ENCODE measurements around the gene NRGN. TPM values are rescaled to one million over a fixed set of nuclear protein-coding genes. Genes with fewer than 3 reads are reported as not detected.

Gene NRGN
- total RNA-seq, 4 donors from 2014 or later, result 1.4 to 3.1 (median 2.4) TPM; not detected in 1

- H3K4me1 ChIP-seq, result peaks cover 0 to 52% (median 33%) of the 10 kb centered on the region in 4 donors
- peak within 1 kb of the TSS; percentile 46 to 79 (median 62) for H3K27ac ChIP-seq
- peaks cover 0 to 28% (median 0%) of the 10 kb centered on the region in 3 donors for H3K36me3 ChIP-seq
- TF ChIP-seq POLR2A (IDR thresholded peaks at IDR 0.05), result no peak
- peak in 1 of 2 donors; percentile 10 for TF ChIP-seq EP300 (IDR thresholded peaks at IDR 0.05)
- no peak for DNase-seq (ENCODE audit: low spot score in 2 of 2)
- H3K4me3 ChIP-seq, result peak within 1 kb of the TSS; percentile 28 to 55 (median 38)
- no peaks in the 10 kb centered on the region for H3K9me3 ChIP-seq
- peaks cover 0 to 64% of the 10 kb centered on the region in 2 donors for H3K27me3 ChIP-seq
- 2% methylated on average over 8 to 53 of the region's 55 CpGs for WGBS, 2 donors
Measured at GRCh38 chr11:124762105-124762623, 22.4 kb downstream of the NRGN start, which contains the start of gene ESAM. Gene ESAM, minus strand, starts transcription at chr11:124762290. Its CDS starts 136 bp downstream, at chr11:124762154.

- Histone ChIP-seq H3K9me3 (no peaks in the 10 kb centered on the region), H3K36me3 (peaks cover 0 to 33% (median 5%) of the 10 kb centered on the region in 3 donors), H3K4me1 (peaks cover 0 to 51% (median 33%) of the 10 kb centered on the region in 4 donors), H3K27me3 (peaks cover 0 to 59% of the 10 kb centered on the region in 2 donors), H3K27ac (peak overlapping the region in 1 of 4 donors; percentile 79), H3K4me3 (peak overlapping the region; percentile 28 to 55 (median 38))
- TF ChIP-seq EP300 (IDR thresholded peaks at IDR 0.05) (no peak), POLR2A (IDR thresholded peaks at IDR 0.05) (no peak), CTCF (IDR thresholded peaks at IDR 0.05) (no peak)
- no peak for DNase-seq (ENCODE audit: low spot score in 2 of 2)
- WGBS, 2 donors, result 2% methylated on average over 40 to 42 of the region's 45 CpGs
Measured at GRCh38 chr11:124762624-124763155, 22.9 kb downstream of the NRGN start.

DNA sequence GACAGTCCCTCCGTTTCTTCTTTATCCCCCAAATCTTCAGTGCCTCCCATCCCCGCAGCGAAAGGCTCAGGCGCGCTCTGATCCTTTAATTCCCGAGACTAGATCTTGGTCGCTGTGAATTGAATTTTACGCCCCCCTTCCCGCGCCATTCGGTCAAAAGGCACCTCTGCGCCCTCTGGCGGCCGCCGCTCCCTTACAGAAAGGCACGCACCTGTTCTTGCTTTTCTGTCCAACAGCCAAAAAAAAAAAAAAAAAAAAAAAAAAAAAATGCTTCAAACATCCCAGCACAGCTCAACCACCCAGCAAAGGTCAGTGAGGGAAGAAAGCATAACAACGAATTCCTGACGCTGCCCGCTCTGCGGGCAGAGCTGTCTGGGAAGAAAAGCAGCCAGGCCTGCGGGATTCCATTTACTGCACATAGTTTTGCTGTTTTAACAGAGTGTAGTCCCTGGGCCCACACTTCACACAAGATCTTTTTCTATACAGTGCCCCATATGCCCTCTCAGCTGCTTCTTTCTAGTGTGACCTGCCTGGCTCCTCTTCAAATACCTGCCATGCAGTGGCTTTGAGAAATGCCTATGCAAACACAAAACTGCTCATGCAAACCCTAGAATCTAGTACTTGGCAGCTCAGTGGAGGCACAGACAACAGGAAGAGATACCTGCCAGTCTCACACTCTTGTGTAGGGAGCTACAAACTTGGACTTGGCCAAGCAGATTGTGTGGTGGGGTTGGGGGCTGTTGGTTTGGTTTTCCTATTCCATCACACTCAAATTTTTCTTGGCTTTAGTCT lies 23.6 kb downstream of the NRGN start:
- TF ChIP-seq POLR2A (IDR thresholded peaks at IDR 0.05), result no peak
- peak; percentile 65 to 77 (median 73) for TF ChIP-seq CTCF (IDR thresholded peaks at IDR 0.05)
- peak in 1 of 2 donors; percentile 21 for TF ChIP-seq EP300 (IDR thresholded peaks at IDR 0.05)
- H3K27me3 ChIP-seq, result peaks cover 0 to 52% of the 10 kb centered on the region in 2 donors
- no peaks in the 10 kb centered on the region for H3K9me3 ChIP-seq
- H3K4me3 ChIP-seq, result peak overlapping the region; percentile 28 to 55 (median 38)
- DNase-seq (ENCODE audit: low spot score in 2 of 2), result peak; percentile 65 to 87
- H3K36me3 ChIP-seq, result peaks cover 0 to 36% (median 6%) of the 10 kb centered on the region in 3 donors
- peaks cover 0 to 44% (median 28%) of the 10 kb centered on the region in 4 donors for H3K4me1 ChIP-seq
- peak overlapping the region in 1 of 4 donors; percentile 79 for H3K27ac ChIP-seq
- WGBS, 2 donors, result 9% methylated on average over 21 of the region's 21 CpGs

DNA sequence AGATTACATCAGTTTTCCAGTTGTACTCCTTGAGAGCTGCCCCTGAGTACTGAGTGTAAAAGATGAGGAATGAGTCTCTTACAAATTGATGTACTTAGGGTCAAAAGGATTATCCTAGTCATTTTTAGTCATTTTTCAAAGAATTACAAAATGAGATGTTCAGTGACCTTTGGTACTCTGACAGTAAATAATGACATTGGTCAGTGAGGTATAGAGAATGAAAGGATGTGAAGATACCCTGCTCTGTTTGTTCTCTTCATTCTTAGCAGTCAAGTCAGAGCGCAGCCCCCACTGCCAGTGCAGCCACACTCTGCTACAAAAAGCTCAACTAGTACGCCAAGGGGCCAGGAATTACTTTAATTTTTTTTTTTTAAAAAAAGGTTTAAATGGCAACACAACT lies 26.4 kb downstream of the NRGN start:
- TF ChIP-seq EP300 (IDR thresholded peaks at IDR 0.05), result no peak
- no peak for TF ChIP-seq CTCF (IDR thresholded peaks at IDR 0.05)
- no peak for TF ChIP-seq POLR2A (IDR thresholded peaks at IDR 0.05)
- Histone ChIP-seq H3K36me3 (peaks cover 0 to 53% (median 6%) of the 10 kb centered on the region in 3 donors), H3K27ac (no peak overlapping the region), H3K4me1 (peaks cover 0 to 21% (median 6%) of the 10 kb centered on the region in 4 donors), H3K4me3 (no peak overlapping the region), H3K27me3 (peaks cover 0 to 24% of the 10 kb centered on the region in 2 donors), H3K9me3 (no peaks in the 10 kb centered on the region)
- no peak for DNase-seq (ENCODE audit: low spot score in 2 of 2)
- WGBS, 2 donors, result 95 to 96% methylated on average over 2 of the region's 2 CpGs

DNA sequence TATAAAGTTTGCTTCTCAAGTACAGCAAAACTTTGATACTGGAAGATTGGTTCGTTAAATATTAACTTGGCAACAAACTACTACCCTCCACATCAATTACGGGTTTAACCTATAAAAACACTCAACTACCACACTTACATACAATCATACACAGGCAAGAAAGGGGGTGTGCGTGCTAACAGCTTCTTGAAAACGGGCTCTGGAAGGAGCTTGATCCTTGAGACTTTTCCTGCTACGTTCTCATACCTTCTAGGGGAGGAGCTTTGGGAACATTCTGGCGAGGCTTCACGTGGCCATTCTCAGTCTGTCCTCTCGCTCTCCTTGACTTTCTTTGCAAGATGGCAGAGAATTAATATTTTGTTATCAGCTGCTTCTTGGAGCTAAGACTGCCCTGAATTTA lies 29.2 kb downstream of the NRGN start:
- Histone ChIP-seq H3K4me1 (no peaks in the 10 kb centered on the region), H3K27ac (no peak overlapping the region), H3K4me3 (no peak overlapping the region), H3K36me3 (peaks cover 0 to 71% (median 6%) of the 10 kb centered on the region in 3 donors), H3K27me3 (no peaks in the 10 kb centered on the region), H3K9me3 (no peaks in the 10 kb centered on the region)
- TF ChIP-seq POLR2A (IDR thresholded peaks at IDR 0.05) (no peak), EP300 (IDR thresholded peaks at IDR 0.05) (no peak), CTCF (IDR thresholded peaks at IDR 0.05) (no peak)
- WGBS, 2 donors, result 90 to 91% methylated on average over 8 of the region's 8 CpGs
- no peak for DNase-seq (ENCODE audit: low spot score in 2 of 2)

Data from tibial nerve (tissue), 4 donors.